ENCODE data around the gene RUNX2.

Gene RUNX2

GRCh38 chr6:45696738-45697137 lies 368.6 kb downstream of the RUNX2 start:
- H3K27ac ChIP-seq (ENCODE audit: insufficient read depth, low read length, poor library complexity, severe bottlenecking), result no peak overlapping the region
- no peaks in the 10 kb centered on the region for H3K9me3 ChIP-seq (ENCODE audit: control insufficient read depth, low read length)
- no peaks in the 10 kb centered on the region for H3K36me3 ChIP-seq (ENCODE audit: control insufficient read depth, insufficient read depth, low read length)
- DNase-seq, result no peak
- H3K4me3 ChIP-seq (ENCODE audit: insufficient read depth, low read depth, low read length, poor library complexity, severe bottlenecking), result no peak overlapping the region
- H3K27me3 ChIP-seq (replicated peaks; ENCODE audit: control insufficient read depth, insufficient read depth, low read length, poor library complexity, severe bottlenecking), result no peaks in the 10 kb centered on the region
- H3K4me1 ChIP-seq (ENCODE audit: control insufficient read depth, insufficient read depth, low read length, poor library complexity, severe bottlenecking), result no peaks in the 10 kb centered on the region

DNA sequence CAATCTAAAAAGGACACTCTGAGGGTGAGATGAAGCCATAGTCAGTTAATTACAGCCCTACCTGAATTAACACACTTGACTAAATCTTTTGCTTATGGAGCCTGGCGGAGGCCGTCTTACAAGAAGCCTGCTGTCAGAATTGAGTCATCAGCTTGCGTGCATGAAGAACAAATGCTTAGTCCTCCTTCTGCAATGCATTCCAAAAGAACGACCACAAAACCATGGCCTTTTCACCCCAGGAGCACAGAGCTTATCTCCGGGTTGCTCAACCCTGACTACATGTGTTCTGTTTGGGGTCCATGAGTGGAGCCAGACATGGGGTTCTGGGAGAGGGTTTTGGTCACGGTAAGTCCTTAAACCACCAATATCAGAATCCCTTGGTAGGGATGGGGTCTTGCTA lies 369.5 kb downstream of the RUNX2 start:
- no peaks in the 10 kb centered on the region for H3K36me3 ChIP-seq (ENCODE audit: control insufficient read depth, insufficient read depth, low read length)
- H3K4me3 ChIP-seq (ENCODE audit: insufficient read depth, low read depth, low read length, poor library complexity, severe bottlenecking), result no peak overlapping the region
- no peaks in the 10 kb centered on the region for H3K27me3 ChIP-seq (replicated peaks; ENCODE audit: control insufficient read depth, insufficient read depth, low read length, poor library complexity, severe bottlenecking)
- H3K9me3 ChIP-seq (ENCODE audit: control insufficient read depth, low read length), result no peaks in the 10 kb centered on the region
- H3K27ac ChIP-seq (ENCODE audit: insufficient read depth, low read length, poor library complexity, severe bottlenecking), result no peak overlapping the region
- H3K4me1 ChIP-seq (ENCODE audit: control insufficient read depth, insufficient read depth, low read length, poor library complexity, severe bottlenecking), result no peaks in the 10 kb centered on the region
- no peak for DNase-seq

DNA sequence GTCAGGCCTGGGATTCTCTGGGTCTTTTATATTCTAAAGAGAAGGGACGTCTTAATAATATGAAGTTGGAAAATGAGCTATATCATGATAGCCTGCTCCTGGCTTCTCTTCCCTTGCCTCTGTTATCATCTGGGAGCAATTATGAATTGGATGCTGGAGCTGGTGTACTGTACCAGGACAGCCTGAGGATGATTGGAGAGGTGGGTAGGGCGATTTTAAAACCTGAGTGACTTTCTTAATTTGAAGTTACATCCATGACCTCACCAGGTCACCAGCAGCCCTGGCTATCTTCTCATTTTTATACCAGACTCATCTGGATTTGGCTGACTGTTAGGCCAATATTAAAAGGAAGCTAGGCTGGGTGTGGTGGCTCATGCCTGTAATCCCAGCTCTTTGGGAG lies 369.9 kb downstream of the RUNX2 start:
- Histone ChIP-seq H3K27me3 (replicated peaks; ENCODE audit: control insufficient read depth, insufficient read depth, low read length, poor library complexity, severe bottlenecking) (no peaks in the 10 kb centered on the region), H3K36me3 (ENCODE audit: control insufficient read depth, insufficient read depth, low read length) (no peaks in the 10 kb centered on the region), H3K4me3 (ENCODE audit: insufficient read depth, low read depth, low read length, poor library complexity, severe bottlenecking) (no peak overlapping the region), H3K27ac (ENCODE audit: insufficient read depth, low read length, poor library complexity, severe bottlenecking) (no peak overlapping the region), H3K9me3 (ENCODE audit: control insufficient read depth, low read length) (no peaks in the 10 kb centered on the region), H3K4me1 (ENCODE audit: control insufficient read depth, insufficient read depth, low read length, poor library complexity, severe bottlenecking) (no peaks in the 10 kb centered on the region)
- DNase-seq, result no peak

- no peak overlapping the region for H3K27ac ChIP-seq (ENCODE audit: insufficient read depth, low read length, poor library complexity, severe bottlenecking)
- H3K27me3 ChIP-seq (replicated peaks; ENCODE audit: control insufficient read depth, insufficient read depth, low read length, poor library complexity, severe bottlenecking), result no peaks in the 10 kb centered on the region
- H3K4me1 ChIP-seq (ENCODE audit: control insufficient read depth, insufficient read depth, low read length, poor library complexity, severe bottlenecking), result no peaks in the 10 kb centered on the region
- H3K9me3 ChIP-seq (ENCODE audit: control insufficient read depth, low read length), result no peaks in the 10 kb centered on the region
- no peaks in the 10 kb centered on the region for H3K36me3 ChIP-seq (ENCODE audit: control insufficient read depth, insufficient read depth, low read length)
- H3K4me3 ChIP-seq (ENCODE audit: insufficient read depth, low read depth, low read length, poor library complexity, severe bottlenecking), result no peak overlapping the region
- DNase-seq, result no peak
Observed at GRCh38 chr6:45699663-45700062, 371.5 kb downstream of the RUNX2 start.

- Histone ChIP-seq H3K27ac (ENCODE audit: insufficient read depth, low read length, poor library complexity, severe bottlenecking) (no peak overlapping the region), H3K27me3 (replicated peaks; ENCODE audit: control insufficient read depth, insufficient read depth, low read length, poor library complexity, severe bottlenecking) (no peaks in the 10 kb centered on the region), H3K36me3 (ENCODE audit: control insufficient read depth, insufficient read depth, low read length) (no peaks in the 10 kb centered on the region), H3K4me1 (ENCODE audit: control insufficient read depth, insufficient read depth, low read length, poor library complexity, severe bottlenecking) (no peaks in the 10 kb centered on the region), H3K4me3 (ENCODE audit: insufficient read depth, low read depth, low read length, poor library complexity, severe bottlenecking) (no peak overlapping the region), H3K9me3 (ENCODE audit: control insufficient read depth, low read length) (no peaks in the 10 kb centered on the region)
- no peak for DNase-seq
Observed at GRCh38 chr6:45702849-45703739, 375.0 kb downstream of the RUNX2 start.

DNA sequence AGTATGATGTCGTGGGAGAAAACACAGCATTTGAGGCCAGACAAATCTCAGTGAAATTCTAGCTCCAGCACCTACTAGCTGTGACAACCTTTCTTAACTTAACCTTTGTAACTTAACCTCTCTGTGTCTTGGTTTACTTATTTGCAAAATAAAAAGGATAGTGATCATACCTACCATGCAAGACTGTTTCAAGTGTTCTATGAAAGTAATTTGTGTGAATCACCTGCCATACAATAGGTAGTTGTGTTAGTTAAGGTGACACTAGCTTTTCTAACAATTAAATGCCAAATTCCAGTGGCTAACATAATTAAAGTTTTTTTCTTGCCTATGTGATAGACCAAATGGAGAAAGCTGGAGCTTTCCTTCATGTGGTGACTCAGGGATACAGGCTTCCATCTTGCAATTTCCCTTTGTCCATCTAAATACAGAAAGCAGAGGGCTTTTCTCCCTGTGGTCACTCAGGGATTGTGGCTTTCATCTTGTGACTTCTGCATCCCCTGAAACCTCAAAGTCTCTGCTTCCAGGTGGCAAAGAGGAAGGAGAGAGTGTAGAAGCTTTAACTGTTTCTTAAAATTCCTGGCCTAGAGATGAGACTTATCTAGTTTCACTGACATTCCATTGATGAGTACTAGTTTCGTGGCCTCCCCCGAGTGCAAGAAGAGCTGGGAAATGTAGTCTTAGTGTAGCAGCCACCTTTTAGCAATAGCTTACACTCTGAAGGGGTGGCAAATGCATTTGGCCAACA lies 376.1 kb downstream of the RUNX2 start:
- Histone ChIP-seq H3K9me3 (ENCODE audit: control insufficient read depth, low read length) (no peaks in the 10 kb centered on the region), H3K4me3 (ENCODE audit: insufficient read depth, low read depth, low read length, poor library complexity, severe bottlenecking) (no peak overlapping the region), H3K27ac (ENCODE audit: insufficient read depth, low read length, poor library complexity, severe bottlenecking) (no peak overlapping the region), H3K27me3 (replicated peaks; ENCODE audit: control insufficient read depth, insufficient read depth, low read length, poor library complexity, severe bottlenecking) (no peaks in the 10 kb centered on the region), H3K4me1 (ENCODE audit: control insufficient read depth, insufficient read depth, low read length, poor library complexity, severe bottlenecking) (no peaks in the 10 kb centered on the region), H3K36me3 (ENCODE audit: control insufficient read depth, insufficient read depth, low read length) (no peaks in the 10 kb centered on the region)
- DNase-seq, result no peak

DNA sequence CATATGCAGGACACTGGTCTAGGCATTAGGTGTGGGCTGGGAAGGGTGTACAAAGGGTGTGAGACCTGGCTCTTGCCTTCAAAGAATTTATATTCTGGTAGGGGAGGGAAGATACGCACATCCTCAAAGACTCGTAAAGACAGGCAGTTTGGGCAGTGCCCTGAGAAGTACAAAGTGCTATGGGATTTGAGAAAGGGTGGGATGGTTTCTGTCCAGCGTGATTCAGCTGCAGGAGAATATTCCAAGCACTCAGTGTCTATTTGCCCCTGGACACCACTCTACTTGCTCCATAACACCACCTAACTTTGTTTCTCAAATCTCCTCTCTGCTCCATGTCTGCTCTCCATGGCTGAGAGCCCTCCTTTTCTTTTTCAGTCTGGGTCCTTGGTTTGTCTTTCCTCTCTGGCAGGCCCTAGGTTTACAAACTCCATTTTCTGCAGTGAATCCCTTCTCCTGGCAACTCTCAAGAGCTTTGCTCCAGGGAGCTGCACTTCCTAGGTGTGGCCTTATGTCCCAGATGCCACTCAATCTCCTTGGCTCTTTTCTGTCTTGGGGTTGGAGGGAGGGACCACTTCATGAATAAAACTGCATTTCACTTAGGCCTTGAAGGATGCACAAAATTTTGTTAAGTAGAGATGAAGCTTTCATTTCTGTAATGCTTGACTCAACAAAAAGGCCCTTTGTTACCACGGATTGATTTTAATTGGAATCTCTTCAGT lies 377.2 kb downstream of the RUNX2 start:
- Histone ChIP-seq H3K27ac (ENCODE audit: insufficient read depth, low read length, poor library complexity, severe bottlenecking) (no peak overlapping the region), H3K4me1 (ENCODE audit: control insufficient read depth, insufficient read depth, low read length, poor library complexity, severe bottlenecking) (no peaks in the 10 kb centered on the region), H3K27me3 (replicated peaks; ENCODE audit: control insufficient read depth, insufficient read depth, low read length, poor library complexity, severe bottlenecking) (no peaks in the 10 kb centered on the region), H3K9me3 (ENCODE audit: control insufficient read depth, low read length) (no peaks in the 10 kb centered on the region), H3K36me3 (ENCODE audit: control insufficient read depth, insufficient read depth, low read length) (no peaks in the 10 kb centered on the region), H3K4me3 (ENCODE audit: insufficient read depth, low read depth, low read length, poor library complexity, severe bottlenecking) (no peak overlapping the region)
- no peak for DNase-seq

- Histone ChIP-seq H3K27me3 (replicated peaks; ENCODE audit: control insufficient read depth, insufficient read depth, low read length, poor library complexity, severe bottlenecking) (no peaks in the 10 kb centered on the region), H3K27ac (ENCODE audit: insufficient read depth, low read length, poor library complexity, severe bottlenecking) (no peak overlapping the region), H3K4me1 (ENCODE audit: control insufficient read depth, insufficient read depth, low read length, poor library complexity, severe bottlenecking) (no peaks in the 10 kb centered on the region), H3K36me3 (ENCODE audit: control insufficient read depth, insufficient read depth, low read length) (no peaks in the 10 kb centered on the region), H3K4me3 (ENCODE audit: insufficient read depth, low read depth, low read length, poor library complexity, severe bottlenecking) (no peak overlapping the region), H3K9me3 (ENCODE audit: control insufficient read depth, low read length) (no peaks in the 10 kb centered on the region)
- no peak for DNase-seq
Observed at GRCh38 chr6:45706319-45706718, 378.2 kb downstream of the RUNX2 start.

- DNase-seq, result no peak
- H3K9me3 ChIP-seq (ENCODE audit: control insufficient read depth, low read length), result no peaks in the 10 kb centered on the region
- H3K4me1 ChIP-seq (ENCODE audit: control insufficient read depth, insufficient read depth, low read length, poor library complexity, severe bottlenecking), result no peaks in the 10 kb centered on the region
- H3K27ac ChIP-seq (ENCODE audit: insufficient read depth, low read length, poor library complexity, severe bottlenecking), result no peak overlapping the region
- no peaks in the 10 kb centered on the region for H3K27me3 ChIP-seq (replicated peaks; ENCODE audit: control insufficient read depth, insufficient read depth, low read length, poor library complexity, severe bottlenecking)
- no peak overlapping the region for H3K4me3 ChIP-seq (ENCODE audit: insufficient read depth, low read depth, low read length, poor library complexity, severe bottlenecking)
- H3K36me3 ChIP-seq (ENCODE audit: control insufficient read depth, insufficient read depth, low read length), result no peaks in the 10 kb centered on the region
Observed at GRCh38 chr6:45707176-45707575, 379.0 kb downstream of the RUNX2 start.
